ENCODE results near the gene TNFSF12. TPM values are rescaled to one million over a fixed set of nuclear protein-coding genes. Genes with fewer than 3 reads are reported as not detected.
"Not testable (repeated sequence)": the region's sequence is repeated elsewhere in the genome, so short reads cannot be mapped to it uniquely, and the experiment has no call there.

Gene TNFSF12
- total and polyA plus RNA-seq, 4 donors: 15.1 to 72.2 (median 40.9) TPM

GRCh38 chr17:7592422-7593021, 43.7 kb downstream of the TNFSF12 start:
- H3K27ac ChIP-seq (ENCODE audit: low read depth in 1 of 2, low read length in 1 of 2): no peak overlapping the region
- no peak for TF ChIP-seq CTCF (IDR thresholded peaks at IDR 0.05; ENCODE audit: control extremely low read depth, extremely low read depth)
- H3K27me3 ChIP-seq (ENCODE audit: control insufficient read depth in 3 of 3, insufficient read depth in 3 of 3, low read length in 2 of 3): no peaks in the 10 kb centered on the region
- no peak for ATAC-seq (ENCODE audit: insufficient read depth, low FRiP score)
- H3K9ac ChIP-seq (ENCODE audit: insufficient read depth in 1 of 2, low read length in 2 of 2): no peak overlapping the region
- H3K9me3 ChIP-seq (ENCODE audit: control insufficient read depth in 4 of 4, insufficient read depth in 3 of 4, low read length in 3 of 4): no peaks in the 10 kb centered on the region
- peaks cover 37 to 55% (median 48%) of the 10 kb centered on the region in 4 donors for H3K36me3 ChIP-seq (ENCODE audit: control insufficient read depth in 4 of 4, insufficient read depth in 4 of 4, low read length in 4 of 4)
- peaks cover 0 to 7% (median 6%) of the 10 kb centered on the region in 5 donors for H3K4me1 ChIP-seq (ENCODE audit: control insufficient read depth in 5 of 5, insufficient read depth in 5 of 5, low read length in 5 of 5)
- H3K4me3 ChIP-seq: no peak overlapping the region
- 93 to 94% methylated on average over 23 of the region's 23 CpGs for WGBS, 2 donors
- no peak for DNase-seq

GRCh38 chr17:7593296-7593695, 44.4 kb downstream of the TNFSF12 start:
- TF ChIP-seq CTCF (IDR thresholded peaks at IDR 0.05; ENCODE audit: control extremely low read depth, extremely low read depth): no peak
- no peak overlapping the region for H3K9ac ChIP-seq (ENCODE audit: insufficient read depth in 1 of 2, low read length in 2 of 2)
- ATAC-seq (ENCODE audit: insufficient read depth, low FRiP score) (no peak), DNase-seq (no peak)
- H3K27me3 ChIP-seq (ENCODE audit: control insufficient read depth in 3 of 3, insufficient read depth in 3 of 3, low read length in 2 of 3): no peaks in the 10 kb centered on the region
- H3K27ac ChIP-seq (ENCODE audit: low read depth in 1 of 2, low read length in 1 of 2): no peak overlapping the region
- H3K36me3 ChIP-seq (ENCODE audit: control insufficient read depth in 4 of 4, insufficient read depth in 4 of 4, low read length in 4 of 4): peaks cover 37 to 52% (median 46%) of the 10 kb centered on the region in 4 donors
- WGBS, 2 donors: 92% methylated on average over 12 of the region's 12 CpGs
- peaks cover 0 to 7% (median 6%) of the 10 kb centered on the region in 5 donors for H3K4me1 ChIP-seq (ENCODE audit: control insufficient read depth in 5 of 5, insufficient read depth in 5 of 5, low read length in 5 of 5)
- H3K9me3 ChIP-seq (ENCODE audit: control insufficient read depth in 4 of 4, insufficient read depth in 3 of 4, low read length in 3 of 4): no peaks in the 10 kb centered on the region
- H3K4me3 ChIP-seq: no peak overlapping the region

GRCh38 chr17:7597561-7597960, 48.7 kb downstream of the TNFSF12 start:
- H3K27ac ChIP-seq (ENCODE audit: low read depth in 1 of 2, low read length in 1 of 2); H3K4me3 ChIP-seq; H3K9ac ChIP-seq (ENCODE audit: insufficient read depth in 1 of 2, low read length in 2 of 2); H3K9me3 ChIP-seq (ENCODE audit: control insufficient read depth in 4 of 4, insufficient read depth in 3 of 4, low read length in 3 of 4); H3K4me1 ChIP-seq (ENCODE audit: control insufficient read depth in 5 of 5, insufficient read depth in 5 of 5, low read length in 5 of 5); ATAC-seq (ENCODE audit: insufficient read depth, low FRiP score); H3K27me3 ChIP-seq (ENCODE audit: control insufficient read depth in 3 of 3, insufficient read depth in 3 of 3, low read length in 2 of 3); DNase-seq: not testable (repeated sequence)
- peaks cover 46 to 54% (median 49%) of the 10 kb centered on the region in 4 donors for H3K36me3 ChIP-seq (ENCODE audit: control insufficient read depth in 4 of 4, insufficient read depth in 4 of 4, low read length in 4 of 4)
- 87 to 98% methylated on average over 5 of the region's 5 CpGs for WGBS, 2 donors

GRCh38 chr17:7606280-7606679, 57.4 kb downstream of the TNFSF12 start:
- peaks cover 11 to 34% (median 25%) of the 10 kb centered on the region in 4 donors for H3K36me3 ChIP-seq (ENCODE audit: control insufficient read depth in 4 of 4, insufficient read depth in 4 of 4, low read length in 4 of 4)
- ATAC-seq (ENCODE audit: insufficient read depth, low FRiP score) (no peak), DNase-seq (no peak)
- no peaks in the 10 kb centered on the region for H3K9me3 ChIP-seq (ENCODE audit: control insufficient read depth in 4 of 4, insufficient read depth in 3 of 4, low read length in 3 of 4)
- no peak overlapping the region for H3K4me3 ChIP-seq
- H3K27me3 ChIP-seq (ENCODE audit: control insufficient read depth in 3 of 3, insufficient read depth in 3 of 3, low read length in 2 of 3): no peaks in the 10 kb centered on the region
- WGBS, 2 donors: 96% methylated on average over 4 of the region's 4 CpGs
- H3K9ac ChIP-seq (ENCODE audit: insufficient read depth in 1 of 2, low read length in 2 of 2): no peak overlapping the region
- no peak for TF ChIP-seq CTCF (IDR thresholded peaks at IDR 0.05; ENCODE audit: control extremely low read depth, extremely low read depth)
- H3K4me1 ChIP-seq (ENCODE audit: control insufficient read depth in 5 of 5, insufficient read depth in 5 of 5, low read length in 5 of 5): peaks cover 0 to 9% (median 0%) of the 10 kb centered on the region in 5 donors
- peak overlapping the region in 1 of 2 donors; percentile 91 for H3K27ac ChIP-seq (ENCODE audit: low read depth in 1 of 2, low read length in 1 of 2)

Small RNAs within 50 kb of the gene (small RNA-seq; reads per million reads assigned to genes)
- gene CD68 (ENCODE audit: low replicate concordance) (not detected), gene RF00019 (ENCODE audit: low replicate concordance) (not detected), gene SNORA48 (ENCODE audit: low replicate concordance) (not detected), gene SNORD10 (ENCODE audit: low replicate concordance) (not detected)

Other genes with a start within 250 kb of the TNFSF12 start
Only the 30 nearest of the 32 such genes appear.
- 10 to 100 TPM; 21.7 to 33.9 TPM for gene NEURL4, start 219.7 kb upstream of the TNFSF12 start, total RNA-seq
- 10 to 100 TPM; 17.3 to 27.0 TPM for gene NEURL4, start 219.7 kb upstream of the TNFSF12 start, polyA plus RNA-seq
- 10 to 100 TPM in 1 of 2 donors, 1 to 10 TPM in 1; 9.2 to 27.0 TPM for gene ACAP1, start 212.5 kb upstream of the TNFSF12 start, total RNA-seq
- 10 to 100 TPM; 17.2 to 39.4 TPM for gene ACAP1, start 212.5 kb upstream of the TNFSF12 start, polyA plus RNA-seq
- gene KCTD11, start 196.9 kb upstream of the TNFSF12 start, total RNA-seq: 10 to 100 TPM in 1 of 2 donors, 1 to 10 TPM in 1; 5.9 to 14.9 TPM
- gene KCTD11, start 196.9 kb upstream of the TNFSF12 start, polyA plus RNA-seq: 10 to 100 TPM; 11.1 to 14.1 TPM
- gene TMEM95, start 193.9 kb upstream of the TNFSF12 start, total RNA-seq: not detected
- not detected for gene TMEM95, start 193.9 kb upstream of the TNFSF12 start, polyA plus RNA-seq
- 1 to 10 TPM; 5.4 to 8.2 TPM for gene TNK1, start 168.0 kb upstream of the TNFSF12 start, total RNA-seq
- 1 to 10 TPM; 3.7 to 6.0 TPM for gene TNK1, start 168.0 kb upstream of the TNFSF12 start, polyA plus RNA-seq
- 10 to 100 TPM; 32.4 to 43.0 TPM for gene PLSCR3, start 154.5 kb upstream of the TNFSF12 start, total RNA-seq
- 10 to 100 TPM; 19.2 to 36.0 TPM for gene PLSCR3, start 154.5 kb upstream of the TNFSF12 start, polyA plus RNA-seq
- 10 to 100 TPM; 70.2 to 78.7 TPM for gene TMEM256, start 145.0 kb upstream of the TNFSF12 start, total RNA-seq
- 100 to 1,000 TPM in 1 of 2 donors, 10 to 100 TPM in 1; 71.6 to 247 TPM for gene TMEM256, start 145.0 kb upstream of the TNFSF12 start, polyA plus RNA-seq
- gene NLGN2, start 141.2 kb upstream of the TNFSF12 start, total RNA-seq: 10 to 100 TPM; 11.2 to 15.2 TPM
- gene NLGN2, start 141.2 kb upstream of the TNFSF12 start, polyA plus RNA-seq: 1 to 10 TPM; 5.0 to 5.1 TPM
- not detected for gene SPEM1, start 128.7 kb upstream of the TNFSF12 start, total RNA-seq
- gene SPEM1, start 128.7 kb upstream of the TNFSF12 start, polyA plus RNA-seq: not detected
- gene SPEM2, start 123.4 kb upstream of the TNFSF12 start, total RNA-seq: not detected
- gene SPEM2, start 123.4 kb upstream of the TNFSF12 start, polyA plus RNA-seq: not detected
- not detected for gene SPEM3, start 120.2 kb upstream of the TNFSF12 start, total RNA-seq
- not detected for gene SPEM3, start 120.2 kb upstream of the TNFSF12 start, polyA plus RNA-seq
- gene TMEM102, start 113.6 kb upstream of the TNFSF12 start, total RNA-seq: 1 to 10 TPM; 4.8 to 9.0 TPM
- gene TMEM102, start 113.6 kb upstream of the TNFSF12 start, polyA plus RNA-seq: 1 to 10 TPM; 5.5 to 8.4 TPM
- gene FGF11, start 109.5 kb upstream of the TNFSF12 start, total RNA-seq: 1 to 10 TPM in 1 of 2 donors, under 1 TPM in 1; 0.52 to 3.5 TPM
- under 1 TPM; 0.47 to 0.79 TPM for gene FGF11, start 109.5 kb upstream of the TNFSF12 start, polyA plus RNA-seq
- gene CHRNB1, start 104.0 kb upstream of the TNFSF12 start, total RNA-seq: 10 to 100 TPM; 10.5 to 10.7 TPM
- gene CHRNB1, start 104.0 kb upstream of the TNFSF12 start, polyA plus RNA-seq: 10 to 100 TPM in 1 of 2 donors, 1 to 10 TPM in 1; 7.0 to 11.9 TPM
- 10 to 100 TPM; 40.4 to 56.4 TPM for gene ZBTB4, start 69.4 kb upstream of the TNFSF12 start, total RNA-seq
- gene ZBTB4, start 69.4 kb upstream of the TNFSF12 start, polyA plus RNA-seq: 10 to 100 TPM; 20.1 to 26.5 TPM
- not detected for gene SLC35G6, start 67.6 kb upstream of the TNFSF12 start, total RNA-seq
- not detected for gene SLC35G6, start 67.6 kb upstream of the TNFSF12 start, polyA plus RNA-seq
- 100 to 1,000 TPM; 113 to 129 TPM for gene POLR2A, start 64.7 kb upstream of the TNFSF12 start, total RNA-seq
- 10 to 100 TPM; 37.8 to 40.9 TPM for gene POLR2A, start 64.7 kb upstream of the TNFSF12 start, polyA plus RNA-seq
- gene TNFSF13, start 9.7 kb downstream of the TNFSF12 start, total RNA-seq: 100 to 1,000 TPM in 1 of 2 donors, 10 to 100 TPM in 1; 48.7 to 140 TPM
- 100 to 1,000 TPM in 1 of 2 donors, 10 to 100 TPM in 1; 86.0 to 101 TPM for gene TNFSF13, start 9.7 kb downstream of the TNFSF12 start, polyA plus RNA-seq
- gene SENP3, start 12.9 kb downstream of the TNFSF12 start, total RNA-seq: 10 to 100 TPM; 34.0 to 48.3 TPM
- 10 to 100 TPM; 48.9 to 54.4 TPM for gene SENP3, start 12.9 kb downstream of the TNFSF12 start, polyA plus RNA-seq
- 100 to 1,000 TPM in 1 of 2 donors, 10 to 100 TPM in 1; 33.3 to 358 TPM for gene CD68, start 30.6 kb downstream of the TNFSF12 start, total RNA-seq
- 100 to 1,000 TPM; 431 to 595 TPM for gene CD68, start 30.6 kb downstream of the TNFSF12 start, polyA plus RNA-seq
- gene MPDU1, start 34.8 kb downstream of the TNFSF12 start, total RNA-seq: 10 to 100 TPM; 42.3 to 71.5 TPM
- 10 to 100 TPM; 98.1 to 99.5 TPM for gene MPDU1, start 34.8 kb downstream of the TNFSF12 start, polyA plus RNA-seq
- under 1 TPM in 1 of 2 donors, not detected in 1; 0.86 TPM for gene SOX15, start 41.0 kb downstream of the TNFSF12 start, total RNA-seq
- gene SOX15, start 41.0 kb downstream of the TNFSF12 start, polyA plus RNA-seq: 1 to 10 TPM in 1 of 2 donors, under 1 TPM in 1; 0.68 to 1.1 TPM
- gene FXR2, start 65.8 kb downstream of the TNFSF12 start, total RNA-seq: 10 to 100 TPM; 29.0 to 29.5 TPM
- 10 to 100 TPM; 30.6 to 31.1 TPM for gene FXR2, start 65.8 kb downstream of the TNFSF12 start, polyA plus RNA-seq
- 10 to 100 TPM; 50.7 to 86.4 TPM for gene SAT2, start 78.8 kb downstream of the TNFSF12 start, total RNA-seq
- 100 to 1,000 TPM in 1 of 2 donors, 10 to 100 TPM in 1; 92.7 to 168 TPM for gene SAT2, start 78.8 kb downstream of the TNFSF12 start, polyA plus RNA-seq
- under 1 TPM; 0.28 to 0.63 TPM for gene SHBG, start 81.1 kb downstream of the TNFSF12 start, total RNA-seq
- under 1 TPM; 0.16 to 0.57 TPM for gene SHBG, start 81.1 kb downstream of the TNFSF12 start, polyA plus RNA-seq
- 10 to 100 TPM in 1 of 2 donors, 1 to 10 TPM in 1; 1.1 to 16.0 TPM for gene ATP1B2, start 101.9 kb downstream of the TNFSF12 start, total RNA-seq
- gene ATP1B2, start 101.9 kb downstream of the TNFSF12 start, polyA plus RNA-seq: under 1 TPM; 0.31 to 0.61 TPM
- 10 to 100 TPM; 29.4 to 57.0 TPM for gene TP53, start 138.4 kb downstream of the TNFSF12 start, total RNA-seq
- 10 to 100 TPM; 22.3 to 25.6 TPM for gene TP53, start 138.4 kb downstream of the TNFSF12 start, polyA plus RNA-seq
- gene WRAP53, start 139.4 kb downstream of the TNFSF12 start, total RNA-seq: 10 to 100 TPM; 10.5 to 17.3 TPM
- 10 to 100 TPM in 1 of 2 donors, 1 to 10 TPM in 1; 9.6 to 12.5 TPM for gene WRAP53, start 139.4 kb downstream of the TNFSF12 start, polyA plus RNA-seq
- 1 to 10 TPM; 4.1 to 4.9 TPM for gene EFNB3, start 156.1 kb downstream of the TNFSF12 start, total RNA-seq
- under 1 TPM; 0.87 TPM for gene EFNB3, start 156.1 kb downstream of the TNFSF12 start, polyA plus RNA-seq
- 10 to 100 TPM; 12.5 to 14.0 TPM for gene DNAH2, start 168.7 kb downstream of the TNFSF12 start, total RNA-seq
- gene DNAH2, start 168.7 kb downstream of the TNFSF12 start, polyA plus RNA-seq: 1 to 10 TPM; 1.5 to 2.7 TPM

All from lung (tissue), 13 donors.